Lung (tissue), 12 donors: ENCODE data around the gene SKIL. TPM values are rescaled to one million over a fixed set of nuclear protein-coding genes. Genes with fewer than 3 reads are reported as not detected.

Experiments used
- ATAC-seq: fragments of 200-7000 bp; cut with Tn5 transposase; one replicate; pipeline ENCODE4 v1.9.1; 2020; ENCODE audit warnings: moderate number of reproducible peaks; ENCODE audit not compliant: insufficient read depth, low FRiP score
- DNase-seq, 3 donors: peaks; one replicate each; pipeline ENCODE4 v3.0.0-alpha.2; 2013 to 2017
- H3K27ac ChIP-seq, 2 donors: one replicate each; pipeline ENCODE4 v1.5.1; 2013; ENCODE audit warnings: mild to moderate bottlenecking in 2 of 2, moderate library complexity in 2 of 2, control low read depth in 1 of 2, inconsistent platforms in 1 of 2, low read depth in 1 of 2, low read length in 1 of 2
- H3K27me3 ChIP-seq, 3 donors: one replicate each; pipeline ENCODE4 v1.5.1; 2013; ENCODE audit warnings: low read length in 2 of 3; ENCODE audit not compliant: control insufficient read depth in 3 of 3, insufficient read depth in 3 of 3
- H3K36me3 ChIP-seq, 4 donors: one replicate each; pipeline ENCODE4 v1.5.1; 2013; ENCODE audit warnings: low read length in 4 of 4, mild to moderate bottlenecking in 1 of 4, moderate library complexity in 1 of 4; ENCODE audit not compliant: control insufficient read depth in 4 of 4, insufficient read depth in 4 of 4
- H3K4me1 ChIP-seq, 5 donors: one replicate each; pipeline ENCODE4 v1.5.1; 2013; ENCODE audit warnings: low read length in 5 of 5, mild to moderate bottlenecking in 2 of 5, moderate library complexity in 1 of 5; ENCODE audit not compliant: control insufficient read depth in 5 of 5, insufficient read depth in 5 of 5
- H3K4me3 ChIP-seq: one replicate; pipeline ENCODE4 v1.5.1; 2013; ENCODE audit warnings: mild to moderate bottlenecking, control low read depth, moderate library complexity
- H3K9ac ChIP-seq, 2 donors: one replicate each; pipeline ENCODE4 v1.5.1; 2013; ENCODE audit warnings: low read length in 2 of 2, control low read depth in 1 of 2; ENCODE audit not compliant: insufficient read depth in 1 of 2
- H3K9me3 ChIP-seq, 4 donors: one replicate each; pipeline ENCODE4 v1.5.1; 2013; ENCODE audit warnings: low read length in 3 of 4, mild to moderate bottlenecking in 1 of 4, moderate library complexity in 1 of 4; ENCODE audit not compliant: control insufficient read depth in 4 of 4, insufficient read depth in 3 of 4
- WGBS, 2 donors: extraction: QIAGEN DNeasy Blood & Tissue Kit; methylation state at CpG; one replicate each; pipeline ENCODE4 v1.1.7; 2013; 5-methylcytosine and 5-hydroxymethylcytosine counted together
- polyA plus RNA-seq, 2 donors: library from polyadenylated mRNA; stranded (reverse); fragments of 200-250 nt; gene quantifications; one replicate each; pipeline ENCODE4 v1.2.1, GENCODE V29; 2013
- total RNA-seq, 2 donors: library from RNA; depleted of rRNA in 1 of 2; stranded (reverse); fragments of >200 nt in 1 of 2; gene quantifications; one replicate each; pipeline ENCODE4 v1.2.1, GENCODE V29; 2014 to 2021
- TF ChIP-seq, protein P1 (sequence below): IDR thresholded peaks from 2 replicates; pipeline ENCODE4 v1.5.1; 2012; ENCODE audit warnings: mild to moderate bottlenecking; ENCODE audit errors: control extremely low read depth, extremely low read depth
- donor health status: control.
- donor health status: control.
- donor health status: Bipolar disorder and iron deficiency.
- donor health status: healthy.
- donor health status: DM: yes; HTN: yes; CAD: no.

Gene SKIL
- total and polyA plus RNA-seq, 4 donors, result 16.5 to 110 (median 38.5) TPM

DNA sequence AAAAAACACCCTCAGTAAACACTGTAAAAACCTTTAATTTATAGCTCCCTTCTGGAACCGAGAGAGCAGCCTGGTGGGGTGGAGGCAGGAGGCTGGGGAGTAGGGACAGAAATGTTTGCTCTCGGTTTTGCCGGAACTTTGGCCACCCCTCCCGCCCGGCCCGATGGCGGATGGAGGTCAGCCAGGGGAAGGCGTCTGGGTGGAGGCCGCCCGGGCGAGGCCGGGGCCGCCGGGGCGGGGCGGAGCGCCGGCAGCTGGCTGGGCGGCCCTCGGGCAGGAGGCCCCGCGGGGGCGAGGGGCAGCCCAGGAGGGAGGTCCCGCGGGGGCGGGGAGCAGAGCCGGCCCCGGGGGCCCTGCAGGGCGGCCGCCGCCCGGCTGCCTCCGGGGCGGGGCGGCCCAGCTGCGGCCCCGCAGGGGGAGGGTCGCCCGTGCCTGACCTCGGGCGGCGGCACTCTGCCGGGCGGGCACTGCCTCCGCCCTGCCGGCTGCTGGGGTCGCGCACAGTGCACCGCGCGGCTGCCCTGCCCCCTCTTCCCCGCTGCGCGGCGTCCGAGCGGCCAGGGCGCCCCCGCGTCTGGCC, 829 bp upstream of the SKIL start:
- Histone ChIP-seq H3K9me3 (peaks cover 0 to 2% (median 0%) of the 10 kb centered on the region in 4 donors), H3K27me3 (no peaks in the 10 kb centered on the region), H3K27ac (peak overlapping the region; percentile 98 to 99), H3K36me3 (peaks cover 3 to 16% (median 8%) of the 10 kb centered on the region in 4 donors), H3K4me3 (peak overlapping the region; percentile 58), H3K9ac (peak overlapping the region; percentile 53 to 86), H3K4me1 (peaks cover 11 to 39% (median 23%) of the 10 kb centered on the region in 5 donors)
- ATAC-seq, result peak; percentile 64
- peak; percentile 92 to 97 (median 94) for DNase-seq
- WGBS, 2 donors, result 1% methylated on average over 29 to 60 of the region's 60 CpGs
- TF ChIP-seq, protein P1, sequence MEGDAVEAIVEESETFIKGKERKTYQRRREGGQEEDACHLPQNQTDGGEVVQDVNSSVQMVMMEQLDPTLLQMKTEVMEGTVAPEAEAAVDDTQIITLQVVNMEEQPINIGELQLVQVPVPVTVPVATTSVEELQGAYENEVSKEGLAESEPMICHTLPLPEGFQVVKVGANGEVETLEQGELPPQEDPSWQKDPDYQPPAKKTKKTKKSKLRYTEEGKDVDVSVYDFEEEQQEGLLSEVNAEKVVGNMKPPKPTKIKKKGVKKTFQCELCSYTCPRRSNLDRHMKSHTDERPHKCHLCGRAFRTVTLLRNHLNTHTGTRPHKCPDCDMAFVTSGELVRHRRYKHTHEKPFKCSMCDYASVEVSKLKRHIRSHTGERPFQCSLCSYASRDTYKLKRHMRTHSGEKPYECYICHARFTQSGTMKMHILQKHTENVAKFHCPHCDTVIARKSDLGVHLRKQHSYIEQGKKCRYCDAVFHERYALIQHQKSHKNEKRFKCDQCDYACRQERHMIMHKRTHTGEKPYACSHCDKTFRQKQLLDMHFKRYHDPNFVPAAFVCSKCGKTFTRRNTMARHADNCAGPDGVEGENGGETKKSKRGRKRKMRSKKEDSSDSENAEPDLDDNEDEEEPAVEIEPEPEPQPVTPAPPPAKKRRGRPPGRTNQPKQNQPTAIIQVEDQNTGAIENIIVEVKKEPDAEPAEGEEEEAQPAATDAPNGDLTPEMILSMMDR, result no peak

DNA sequence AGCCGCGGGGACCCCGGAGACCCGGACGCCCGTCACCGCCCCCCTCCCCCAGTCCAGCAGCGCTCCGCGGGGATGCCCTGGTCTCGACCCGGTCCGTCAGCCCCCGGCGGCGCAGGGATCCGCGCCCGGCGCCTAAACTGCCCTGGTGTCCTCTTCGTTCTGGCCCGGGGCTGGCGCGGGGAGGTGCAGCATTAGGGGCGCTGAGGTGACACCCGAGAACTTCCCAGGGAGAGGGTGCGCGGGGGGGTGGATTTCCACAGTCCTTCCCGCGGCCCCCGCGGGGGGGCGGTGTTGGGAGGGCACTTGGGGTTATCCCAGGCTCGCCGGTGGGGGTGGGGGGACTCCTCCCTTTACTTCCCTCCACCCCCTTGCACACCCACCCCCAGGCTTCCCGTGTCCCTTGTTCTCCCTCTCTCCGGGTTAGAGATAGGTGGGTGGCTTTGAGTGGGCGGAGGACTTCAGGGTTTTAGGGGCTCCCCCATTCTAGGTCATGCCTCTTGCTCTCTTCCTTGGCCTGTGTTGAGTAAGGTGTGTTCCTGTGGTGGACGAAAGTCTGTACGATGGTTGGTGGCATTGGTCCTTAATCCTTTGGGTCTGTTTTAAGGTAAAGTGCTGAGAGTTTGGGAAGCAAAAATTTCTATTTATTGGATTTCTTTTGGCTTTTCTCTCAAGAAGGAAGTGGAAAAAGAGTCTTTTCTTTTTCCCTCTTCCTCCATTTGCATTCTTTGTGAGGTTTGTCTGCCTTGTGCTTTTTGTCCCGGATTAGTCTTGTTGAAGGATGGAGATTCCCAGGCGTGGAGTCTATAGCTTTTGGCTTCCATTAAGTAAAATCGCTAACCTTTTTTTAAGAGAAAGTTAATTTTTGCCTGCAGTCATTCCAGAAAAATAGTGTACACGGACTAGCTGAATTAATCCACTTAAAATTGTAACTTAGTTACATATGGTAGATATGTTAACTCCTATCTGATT, 811 bp downstream of the SKIL start:
- TF ChIP-seq, protein P1, result no peak
- DNase-seq (peak; percentile 78 to 86 (median 80)), ATAC-seq (peak; percentile 37)
- Histone ChIP-seq H3K36me3 (peaks cover 3 to 18% (median 9%) of the 10 kb centered on the region in 4 donors), H3K27ac (peak overlapping the region; percentile 97 to 99), H3K4me3 (peak overlapping the region; percentile 91), H3K27me3 (no peaks in the 10 kb centered on the region), H3K4me1 (peaks cover 11 to 42% (median 25%) of the 10 kb centered on the region in 5 donors), H3K9me3 (peaks cover 0 to 2% (median 0%) of the 10 kb centered on the region in 4 donors), H3K9ac (peak overlapping the region; percentile 67 to 92)
- WGBS, 2 donors, result 4 to 6% methylated on average over 37 to 44 of the region's 44 CpGs

DNA sequence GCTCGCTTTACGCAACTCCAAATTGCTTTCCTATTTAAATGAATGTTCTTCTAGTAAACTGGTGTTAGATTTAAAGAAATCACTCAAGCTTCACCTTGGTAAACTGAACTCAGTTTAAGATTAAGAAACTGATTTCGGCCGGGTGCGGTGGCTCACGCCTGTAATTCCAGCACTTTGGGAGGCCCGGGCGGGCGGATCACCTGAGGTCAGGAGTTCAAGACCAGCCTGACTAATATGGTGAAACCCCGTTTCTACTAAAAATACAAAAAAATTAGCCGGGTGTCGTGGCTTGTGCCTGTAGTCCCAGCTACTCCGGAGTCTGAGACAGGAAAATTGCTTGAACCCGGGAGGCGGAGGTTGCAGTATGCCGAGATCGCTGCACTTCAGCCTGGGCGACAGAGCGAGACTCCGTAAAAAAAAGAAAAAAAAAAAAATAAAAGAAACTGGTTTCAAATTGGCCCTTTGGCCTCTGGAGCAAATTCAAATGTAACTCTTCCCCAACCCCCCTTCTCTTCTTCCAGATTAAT, 1.7 kb downstream of the SKIL start:
- H3K27ac ChIP-seq, result no peak overlapping the region
- H3K4me3 ChIP-seq, result no peak overlapping the region
- peaks cover 11 to 42% (median 25%) of the 10 kb centered on the region in 5 donors for H3K4me1 ChIP-seq
- DNase-seq, result peak; percentile 16 to 41 (median 17)
- no peaks in the 10 kb centered on the region for H3K27me3 ChIP-seq
- ATAC-seq, result no peak
- H3K9ac ChIP-seq, result peak overlapping the region; percentile 67 to 92
- H3K36me3 ChIP-seq, result peaks cover 3 to 18% (median 12%) of the 10 kb centered on the region in 4 donors
- WGBS, 2 donors, result 68 to 79% methylated on average over 20 of the region's 20 CpGs
- TF ChIP-seq, protein P1, result no peak
- peaks cover 0 to 2% (median 0%) of the 10 kb centered on the region in 4 donors for H3K9me3 ChIP-seq
